Dendritic cell treated with granulocyte-macrophage colony-stimulating factor and Interleukin-4, amounts not matched to agents 40 ng/mL and 50 ng/mL, for 4 days (primary cell): Measurements from ENCODE around the gene DNAJC15.

ENCODE experiments used
- H3K27ac Mint-ChIP-seq: one replicate; pipeline ENCODE4 v1.8.0; 2022; ENCODE audit warnings: mild to moderate bottlenecking, mixed read lengths
- H3K27me3 Mint-ChIP-seq: one replicate; pipeline ENCODE4 v1.8.0; 2022; ENCODE audit warnings: mild to moderate bottlenecking, mixed read lengths
- H3K36me3 Mint-ChIP-seq: one replicate; pipeline ENCODE4 v1.8.0; 2022; ENCODE audit warnings: low read depth, mixed read lengths
- H3K4me1 Mint-ChIP-seq: one replicate; pipeline ENCODE4 v1.8.0; 2022; ENCODE audit warnings: low read depth, mixed read lengths
- H3K4me3 Mint-ChIP-seq: one replicate; pipeline ENCODE4 v1.8.0; 2022; ENCODE audit warnings: mild to moderate bottlenecking, moderate library complexity, mixed read lengths
- H3K9me3 Mint-ChIP-seq: one replicate; pipeline ENCODE4 v1.8.0; 2022; ENCODE audit warnings: mixed read lengths
- intact Hi-C: fragments of 100-400 bp; cut with micrococcal nuclease; formaldehyde crosslinking; loops from one replicate; pipeline ENCODE4 v1.15.0; 2022

The DNAJC15 gene

GRCh38 chr13:43136920-43137575 is 113.7 kb downstream of the DNAJC15 start:
- no peak overlapping the region for H3K27ac Mint-ChIP-seq
- no peaks in the 10 kb centered on the region for H3K36me3 Mint-ChIP-seq
- intact Hi-C loops: no loop called here
- no peaks in the 10 kb centered on the region for H3K4me1 Mint-ChIP-seq
- peaks cover 5% of the 10 kb centered on the region for H3K27me3 Mint-ChIP-seq
- no peaks in the 10 kb centered on the region for H3K9me3 Mint-ChIP-seq
- no peak overlapping the region for H3K4me3 Mint-ChIP-seq

DNA sequence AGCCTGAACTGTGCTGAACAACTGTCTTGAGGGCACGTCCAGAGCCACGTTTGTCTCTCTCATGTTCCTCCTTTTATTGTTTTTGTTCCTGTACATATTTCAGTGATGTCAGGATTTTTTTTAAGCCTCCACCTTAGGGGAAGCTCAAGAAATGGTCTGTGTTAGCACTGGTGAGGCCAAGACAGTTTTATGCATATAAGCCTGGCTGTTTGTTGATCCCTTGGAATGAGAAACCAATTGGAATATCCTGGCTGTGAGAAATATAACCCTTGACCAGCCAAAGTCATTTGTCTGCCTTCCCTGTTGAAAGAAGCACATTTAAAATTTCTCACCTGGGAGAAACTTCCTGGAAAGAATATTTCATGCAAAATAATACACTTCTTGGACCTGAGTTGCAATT is 115.8 kb downstream of the DNAJC15 start:
- no peaks in the 10 kb centered on the region for H3K9me3 Mint-ChIP-seq
- H3K4me3 Mint-ChIP-seq: no peak overlapping the region
- H3K27me3 Mint-ChIP-seq: peaks cover 3% of the 10 kb centered on the region
- H3K27ac Mint-ChIP-seq: no peak overlapping the region
- intact Hi-C loops: no loop called here
- no peaks in the 10 kb centered on the region for H3K4me1 Mint-ChIP-seq
- H3K36me3 Mint-ChIP-seq: no peaks in the 10 kb centered on the region

DNA sequence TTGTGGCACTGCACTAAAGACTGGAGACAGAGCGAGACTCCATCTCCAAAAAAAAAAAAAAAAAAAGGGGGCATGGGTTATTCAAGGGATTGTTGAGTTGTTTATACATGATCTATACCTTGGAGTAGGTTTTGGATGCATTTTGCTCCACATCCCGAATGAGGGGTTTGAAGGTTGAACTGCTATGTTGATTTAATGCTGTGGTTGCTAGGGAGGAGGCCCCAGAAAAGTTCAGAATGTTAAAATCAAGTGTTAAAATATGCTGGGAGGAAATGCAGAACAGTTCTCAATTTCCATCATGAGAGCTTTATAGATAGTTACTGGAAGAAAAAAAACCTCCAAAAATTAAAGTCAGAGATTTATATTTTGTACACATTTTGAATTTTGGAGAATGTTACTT is 116.5 kb downstream of the DNAJC15 start:
- intact Hi-C loops: no loop called here
- H3K36me3 Mint-ChIP-seq: no peaks in the 10 kb centered on the region
- no peaks in the 10 kb centered on the region for H3K9me3 Mint-ChIP-seq
- no peak overlapping the region for H3K4me3 Mint-ChIP-seq
- no peaks in the 10 kb centered on the region for H3K4me1 Mint-ChIP-seq
- H3K27me3 Mint-ChIP-seq: peaks cover 3% of the 10 kb centered on the region
- H3K27ac Mint-ChIP-seq: no peak overlapping the region

GRCh38 chr13:43140985-43141384 is 117.6 kb downstream of the DNAJC15 start:
- no peaks in the 10 kb centered on the region for H3K4me1 Mint-ChIP-seq
- no peaks in the 10 kb centered on the region for H3K9me3 Mint-ChIP-seq
- peaks cover 1% of the 10 kb centered on the region for H3K27me3 Mint-ChIP-seq
- H3K27ac Mint-ChIP-seq: no peak overlapping the region
- intact Hi-C loops: no loop called here
- no peak overlapping the region for H3K4me3 Mint-ChIP-seq
- no peaks in the 10 kb centered on the region for H3K36me3 Mint-ChIP-seq

- H3K36me3 Mint-ChIP-seq: no peaks in the 10 kb centered on the region
- H3K27me3 Mint-ChIP-seq: peaks cover 5% of the 10 kb centered on the region
- no peaks in the 10 kb centered on the region for H3K4me1 Mint-ChIP-seq
- no peak overlapping the region for H3K4me3 Mint-ChIP-seq
- no peak overlapping the region for H3K27ac Mint-ChIP-seq
- intact Hi-C loops: no loop called here
- H3K9me3 Mint-ChIP-seq: no peaks in the 10 kb centered on the region
These were observed 118.3 kb downstream of the DNAJC15 start for GRCh38 chr13:43141685-43142084.

GRCh38 chr13:43143591-43143990 is 120.2 kb downstream of the DNAJC15 start:
- H3K4me3 Mint-ChIP-seq: no peak overlapping the region
- H3K4me1 Mint-ChIP-seq: no peaks in the 10 kb centered on the region
- H3K9me3 Mint-ChIP-seq: no peaks in the 10 kb centered on the region
- H3K36me3 Mint-ChIP-seq: no peaks in the 10 kb centered on the region
- intact Hi-C loops: no loop called here
- no peak overlapping the region for H3K27ac Mint-ChIP-seq
- peaks cover 8% of the 10 kb centered on the region for H3K27me3 Mint-ChIP-seq

- Mint-ChIP-seq H3K27ac (no peak overlapping the region), H3K4me1 (no peaks in the 10 kb centered on the region), H3K27me3 (peaks cover 9% of the 10 kb centered on the region), H3K4me3 (no peak overlapping the region), H3K36me3 (no peaks in the 10 kb centered on the region), H3K9me3 (no peaks in the 10 kb centered on the region)
- intact Hi-C loops: loop anchor here (5.0 kb wide), 1 partner anchor 953 kb away; no protein-coding TSS in a partner anchor
These were observed 122.3 kb downstream of the DNAJC15 start for GRCh38 chr13:43145534-43146196.

GRCh38 chr13:43146400-43146799 is 123.0 kb downstream of the DNAJC15 start:
- H3K27me3 Mint-ChIP-seq: peaks cover 9% of the 10 kb centered on the region

GRCh38 chr13:43150369-43151207 is 127.2 kb downstream of the DNAJC15 start:
- intact Hi-C loops: no loop called here
- Mint-ChIP-seq H3K27ac (no peak overlapping the region), H3K27me3 (peaks cover 9% of the 10 kb centered on the region), H3K4me1 (no peaks in the 10 kb centered on the region), H3K4me3 (no peak overlapping the region), H3K36me3 (no peaks in the 10 kb centered on the region), H3K9me3 (no peaks in the 10 kb centered on the region)

More at GRCh38 chr13:43146400-43146799, 123.0 kb downstream of the DNAJC15 start:
- Mint-ChIP-seq H3K27ac (no peak overlapping the region), H3K9me3 (no peaks in the 10 kb centered on the region), H3K4me1 (no peaks in the 10 kb centered on the region), H3K36me3 (no peaks in the 10 kb centered on the region), H3K4me3 (no peak overlapping the region)
- intact Hi-C loops: loop anchor here (5.0 kb wide), 1 partner anchor 954 kb away; no protein-coding TSS in a partner anchor

- Mint-ChIP-seq H3K36me3 (no peaks in the 10 kb centered on the region), H3K27me3 (peaks cover 1% of the 10 kb centered on the region), H3K27ac (no peak overlapping the region), H3K4me3 (no peak overlapping the region), H3K9me3 (no peaks in the 10 kb centered on the region), H3K4me1 (no peaks in the 10 kb centered on the region)
- intact Hi-C loops: no loop called here
These were observed 130.2 kb downstream of the DNAJC15 start for GRCh38 chr13:43153436-43154090.

DNA sequence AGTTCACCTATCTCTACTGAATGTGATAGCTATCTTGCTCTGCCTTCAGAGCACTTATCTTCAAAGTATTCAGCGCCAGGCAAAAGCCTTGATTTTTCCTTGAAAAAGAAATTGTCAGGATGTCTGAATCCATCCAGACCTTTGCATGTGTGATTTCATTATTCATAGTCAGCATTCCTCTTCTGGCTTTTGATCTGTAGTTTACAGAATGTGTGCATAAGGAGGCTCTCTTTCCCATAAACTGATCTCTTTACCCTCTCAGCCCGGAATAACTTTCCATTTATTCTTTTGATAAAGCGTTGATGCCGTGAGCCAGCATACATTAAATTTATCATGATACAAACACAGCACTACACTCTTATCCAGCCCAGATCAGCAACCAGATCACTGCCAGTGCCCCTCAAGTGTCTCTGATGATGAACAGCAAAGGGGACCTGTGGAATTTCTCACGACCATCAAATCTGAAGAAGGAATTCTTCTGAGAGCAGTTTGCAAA is 130.8 kb downstream of the DNAJC15 start:
- H3K4me1 Mint-ChIP-seq: no peaks in the 10 kb centered on the region
- H3K27me3 Mint-ChIP-seq: no peaks in the 10 kb centered on the region
- H3K9me3 Mint-ChIP-seq: no peaks in the 10 kb centered on the region
- no peaks in the 10 kb centered on the region for H3K36me3 Mint-ChIP-seq
- H3K27ac Mint-ChIP-seq: no peak overlapping the region
- H3K4me3 Mint-ChIP-seq: no peak overlapping the region
- intact Hi-C loops: no loop called here

DNA sequence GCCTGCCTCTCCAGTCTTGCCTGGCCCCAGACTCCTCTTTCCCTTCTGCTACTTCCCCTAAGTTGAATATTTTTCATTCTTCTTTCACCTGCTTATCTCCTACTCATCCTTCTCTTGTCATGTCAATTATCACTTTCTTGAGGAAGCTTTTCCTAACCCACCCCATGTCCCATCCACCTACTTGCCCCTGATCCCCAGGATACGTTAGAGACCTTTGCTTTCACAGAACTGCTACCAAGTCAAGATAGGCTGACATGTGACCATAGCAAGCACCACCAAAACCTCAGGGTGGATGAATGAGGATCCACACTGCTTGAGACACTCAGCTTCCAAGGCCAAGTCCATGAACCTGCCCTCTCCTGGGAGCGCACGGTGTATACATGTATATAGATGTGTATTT is 131.5 kb downstream of the DNAJC15 start:
- Mint-ChIP-seq H3K27me3 (no peaks in the 10 kb centered on the region), H3K27ac (no peak overlapping the region), H3K36me3 (no peaks in the 10 kb centered on the region), H3K4me3 (no peak overlapping the region), H3K4me1 (no peaks in the 10 kb centered on the region), H3K9me3 (no peaks in the 10 kb centered on the region)
- intact Hi-C loops: no loop called here

- Mint-ChIP-seq H3K36me3 (no peaks in the 10 kb centered on the region), H3K27ac (no peak overlapping the region), H3K4me3 (no peak overlapping the region), H3K9me3 (no peaks in the 10 kb centered on the region), H3K27me3 (no peaks in the 10 kb centered on the region), H3K4me1 (no peaks in the 10 kb centered on the region)
- intact Hi-C loops: no loop called here
These were observed 133.5 kb downstream of the DNAJC15 start for GRCh38 chr13:43156916-43157315.
